Breast epithelium (tissue), 4 donors: ENCODE data around the gene ITM2C. TPM values are rescaled to one million over a fixed set of nuclear protein-coding genes. Genes with fewer than 3 reads are reported as not detected.
A peak's percentile ranks its signal among the peaks of the same experiment; 100 is the strongest.

Experiments used
- DNase-seq, 2 donors: peaks; one replicate each; pipeline ENCODE4 v3.0.0-alpha.2; 2019; ENCODE audit warnings: low spot score in 2 of 2
- H3K27ac ChIP-seq, 2 donors: fragments of 200-600 bp; sonication (generic) in 1 of 2; one replicate each; pipeline ENCODE4 v1.5.1; 2016 to 2019; ENCODE audit warnings: mild to moderate bottlenecking in 1 of 2
- H3K27me3 ChIP-seq, 2 donors: fragments of 200-600 bp; sonication (generic) in 1 of 2; one replicate each; pipeline versions ENCODE4 v1.5.1 to v1.6.0; 2017 to 2019; ENCODE audit warnings: control low read depth in 1 of 2, mild to moderate bottlenecking in 1 of 2
- H3K36me3 ChIP-seq: fragments of 200-600 bp; one replicate; pipeline ENCODE4 v1.5.1; 2019
- H3K4me1 ChIP-seq, 2 donors: fragments of 200-600 bp; sonication (generic); one replicate each; pipeline ENCODE4 v1.5.1; 2016 to 2019; ENCODE audit warnings: control low read depth in 1 of 2
- H3K4me3 ChIP-seq, 3 donors: fragments of 200-600 bp; sonication (generic); 1 replicate in 2 of 3; 2 replicates in 1 of 3; pipeline ENCODE4 v1.5.1; 2016 to 2019; ENCODE audit warnings: mild to moderate bottlenecking in 3 of 3, moderate library complexity in 2 of 3
- H3K9me3 ChIP-seq, 2 donors: fragments of 200-600 bp; sonication (generic) in 1 of 2; one replicate each; pipeline ENCODE4 v1.5.1; 2016 to 2019; ENCODE audit warnings: control low read depth in 1 of 2
- CTCF ChIP-seq, 3 donors: fragments of 450-650 bp; IDR thresholded peaks; one replicate each; pipeline ENCODE4 v1.5.1; 2016 to 2017; ENCODE audit warnings: antibody characterized with exemption in 3 of 3, mild to moderate bottlenecking in 3 of 3, moderate library complexity in 3 of 3
- POLR2A ChIP-seq: fragments of 450-650 bp; IDR thresholded peaks from one replicate; pipeline ENCODE4 v1.6.1; 2016; ENCODE audit warnings: antibody characterized with exemption, mild to moderate bottlenecking, moderate library complexity
- POLR2AphosphoS5 ChIP-seq, 3 donors: sonication (generic); formaldehyde crosslinking; IDR thresholded peaks; one replicate each; pipeline ENCODE4 v1.6.1; 2017; ENCODE audit warnings: antibody characterized with exemption in 3 of 3
- intact Hi-C: fragments of 100-400 bp; cut with DNase I; formaldehyde crosslinking; loops from one replicate; pipeline ENCODE4 v1.15.1; 2023; ENCODE audit warnings: low total_unique reads
- total RNA-seq, 3 donors: library from RNA; depleted of rRNA; stranded (reverse); fragments of >200 nt; gene quantifications; one replicate each; pipeline ENCODE4 v1.1.0, GENCODE V29; 2016

ITM2C gene
- total RNA-seq, 3 donors from 2014 or later, result 24.5 to 46.2 (median 36.3) TPM

GRCh38 chr2:230872968-230873660 is 8.4 kb downstream of the ITM2C start:
- no peak overlapping the region for H3K27ac ChIP-seq
- no peaks in the 10 kb centered on the region for H3K27me3 ChIP-seq
- TF ChIP-seq CTCF (IDR thresholded peaks at IDR 0.05) (no peak), POLR2AphosphoS5 (IDR thresholded peaks at IDR 0.05) (no peak), POLR2A (no peak)
- peak in 1 of 2 donors; percentile 39 for DNase-seq
- H3K9me3 ChIP-seq, result no peaks in the 10 kb centered on the region
- intact Hi-C loops, result no loop called here
- no peak overlapping the region for H3K4me3 ChIP-seq
- no peaks in the 10 kb centered on the region for H3K36me3 ChIP-seq
- no peaks in the 10 kb centered on the region for H3K4me1 ChIP-seq

GRCh38 chr2:230873661-230874401 is 9.1 kb downstream of the ITM2C start:
- Histone ChIP-seq H3K27me3 (no peaks in the 10 kb centered on the region), H3K36me3 (no peaks in the 10 kb centered on the region), H3K4me3 (no peak overlapping the region), H3K27ac (no peak overlapping the region), H3K4me1 (no peaks in the 10 kb centered on the region), H3K9me3 (no peaks in the 10 kb centered on the region)
- intact Hi-C loops, result no loop called here
- no peak for TF ChIP-seq CTCF (IDR thresholded peaks at IDR 0.05)
- no peak for TF ChIP-seq POLR2AphosphoS5 (IDR thresholded peaks at IDR 0.05)
- TF ChIP-seq POLR2A, result no peak
- peak in 1 of 2 donors; percentile 40 for DNase-seq

GRCh38 chr2:230874456-230874855 is 9.7 kb downstream of the ITM2C start:
- no peak overlapping the region for H3K27ac ChIP-seq
- H3K4me3 ChIP-seq, result no peak overlapping the region
- no peaks in the 10 kb centered on the region for H3K4me1 ChIP-seq
- intact Hi-C loops, result no loop called here
- no peak for DNase-seq
- no peaks in the 10 kb centered on the region for H3K27me3 ChIP-seq
- TF ChIP-seq CTCF (IDR thresholded peaks at IDR 0.05) (no peak), POLR2A (no peak), POLR2AphosphoS5 (IDR thresholded peaks at IDR 0.05) (no peak)
- no peaks in the 10 kb centered on the region for H3K36me3 ChIP-seq
- no peaks in the 10 kb centered on the region for H3K9me3 ChIP-seq

GRCh38 chr2:230874876-230875275 is 10.1 kb downstream of the ITM2C start:
- no peaks in the 10 kb centered on the region for H3K4me1 ChIP-seq
- peak in 1 of 2 donors; percentile 46 for DNase-seq
- TF ChIP-seq POLR2AphosphoS5 (IDR thresholded peaks at IDR 0.05), result no peak
- no peak for TF ChIP-seq CTCF (IDR thresholded peaks at IDR 0.05)
- TF ChIP-seq POLR2A, result no peak
- no peaks in the 10 kb centered on the region for H3K36me3 ChIP-seq
- H3K27me3 ChIP-seq, result no peaks in the 10 kb centered on the region
- H3K9me3 ChIP-seq, result no peaks in the 10 kb centered on the region
- no peak overlapping the region for H3K27ac ChIP-seq
- intact Hi-C loops, result no loop called here
- H3K4me3 ChIP-seq, result no peak overlapping the region
